Stimulated activated CD4-positive, alpha-beta T cell treated with anti-CD3 and anti-CD28 coated beads, Interleukin-4, amount 100 ng/mL, for 24 hours (primary cell): Measurements from ENCODE around the gene TECR.

ENCODE experiments used
- DNase-seq: peaks from one replicate; pipeline ENCODE4 v3.0.0-alpha.2; 2020

The TECR gene

DNA sequence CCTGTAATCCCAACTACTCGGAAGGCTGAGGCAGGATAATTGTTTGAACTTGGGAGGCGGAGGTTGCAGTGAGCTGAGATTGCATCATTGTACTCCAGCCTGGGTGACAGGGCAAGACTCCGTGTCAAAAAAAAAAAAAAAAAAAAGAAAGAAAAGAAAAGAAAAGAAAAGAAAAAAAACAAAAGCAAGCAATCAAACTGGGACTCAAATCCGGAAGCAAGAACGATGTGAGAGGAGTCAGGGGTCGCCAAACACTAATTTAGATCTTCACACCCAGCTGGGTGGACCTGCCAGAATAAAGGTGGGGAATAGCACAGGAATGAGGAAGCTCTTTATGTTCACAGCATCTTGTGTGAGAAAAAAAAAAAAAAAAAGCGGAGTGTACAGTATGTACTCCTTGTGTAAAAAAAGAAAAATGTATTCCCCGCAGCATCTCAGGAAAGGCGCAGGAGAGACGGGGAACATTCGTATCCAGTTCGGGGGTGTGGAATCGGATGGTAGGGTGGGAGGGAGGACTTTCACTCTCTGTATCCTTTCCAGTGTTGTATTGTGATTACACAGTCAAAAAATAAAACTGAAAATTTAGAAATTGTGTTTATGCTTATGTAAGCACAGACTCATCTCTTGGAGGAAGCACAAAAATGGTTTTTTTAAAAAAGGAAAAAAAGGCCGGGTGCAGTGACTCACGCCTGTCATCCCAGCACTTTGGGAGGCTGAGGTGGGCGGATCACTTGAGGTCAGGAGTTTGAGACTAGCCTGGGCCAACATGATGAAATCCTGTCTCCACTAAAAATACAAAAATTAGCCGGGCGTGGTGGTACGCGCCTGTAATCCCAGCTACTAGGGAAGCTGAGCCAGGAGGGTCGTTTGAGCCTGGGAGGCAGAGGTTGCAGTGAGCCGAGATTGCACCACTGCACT, 18.8 kb upstream of the TECR start:
- DNase-seq: no peak

DNA sequence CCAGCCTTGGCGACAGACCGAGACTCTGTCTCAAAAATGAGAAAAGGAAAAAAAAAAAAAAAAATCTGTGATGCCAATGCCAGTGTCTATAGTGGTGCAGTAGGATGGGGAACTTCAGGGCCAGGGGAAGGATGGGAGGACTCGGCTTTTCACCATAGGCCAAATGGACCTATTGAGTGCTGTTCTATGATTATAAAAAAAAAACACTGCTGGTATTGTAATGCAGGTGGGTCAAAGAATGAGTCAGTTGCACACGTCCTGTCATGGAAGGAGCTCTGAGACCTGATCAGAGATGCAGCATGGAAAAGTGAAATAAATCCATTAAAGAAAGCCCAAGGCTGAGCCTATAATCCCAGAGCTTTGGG, 18.2 kb upstream of the TECR start:
- no peak for DNase-seq

DNA sequence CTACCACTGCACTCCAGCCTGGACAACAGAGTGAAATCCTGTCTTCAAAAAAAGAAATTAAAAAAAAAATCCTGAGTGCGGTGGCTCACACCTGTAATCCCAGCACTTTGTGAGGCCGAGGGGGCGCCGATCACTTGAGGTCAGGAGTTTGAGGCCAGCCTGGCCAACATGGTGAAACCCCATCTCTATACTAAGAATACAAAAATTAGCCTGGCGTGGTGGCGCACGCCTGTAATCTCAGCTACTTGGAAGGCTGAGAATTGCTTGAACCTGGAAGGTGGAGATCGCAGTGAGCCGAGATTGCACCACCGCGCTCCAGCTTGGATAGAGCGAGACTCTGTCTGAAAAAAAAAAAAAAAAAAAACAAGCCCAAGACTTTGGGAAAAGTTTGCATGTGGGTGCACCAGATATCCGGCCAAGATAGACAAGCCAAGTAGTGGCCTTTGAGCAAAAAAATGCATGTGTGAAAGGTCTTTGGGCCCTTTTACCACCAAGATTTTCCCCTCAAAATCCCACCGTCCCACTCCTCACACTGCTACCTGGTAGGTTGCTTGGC, 16.9 kb upstream of the TECR start:
- no peak for DNase-seq

GRCh38 chr19:14514215-14514863, 15.1 kb upstream of the TECR start:
- no peak for DNase-seq

GRCh38 chr19:14515501-14516047, 13.8 kb upstream of the TECR start:
- no peak for DNase-seq

GRCh38 chr19:14516048-14516534, 13.3 kb upstream of the TECR start:
- no peak for DNase-seq

GRCh38 chr19:14516746-14517438, 12.5 kb upstream of the TECR start:
- peak; percentile 25 for DNase-seq

DNA sequence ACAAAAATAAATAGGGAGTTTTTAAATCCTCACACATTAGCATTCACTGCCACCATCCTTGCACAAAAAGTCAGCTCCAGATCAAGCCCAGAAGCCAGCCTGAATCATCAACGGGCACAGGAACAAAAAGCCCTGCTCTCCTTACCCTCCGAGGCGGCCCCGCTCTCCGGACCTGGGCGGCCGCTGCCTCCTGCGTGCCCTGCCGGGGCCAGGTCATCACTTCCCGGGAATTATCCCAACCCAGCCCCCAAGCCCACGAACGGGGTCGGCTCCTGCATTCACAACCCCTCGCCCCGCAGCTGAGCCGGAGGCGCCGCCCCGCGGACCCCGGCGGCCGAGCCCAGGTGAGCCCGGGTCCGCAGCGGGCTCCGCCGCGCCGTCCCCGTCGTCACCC, 12.0 kb upstream of the TECR start:
- no peak for DNase-seq

DNA sequence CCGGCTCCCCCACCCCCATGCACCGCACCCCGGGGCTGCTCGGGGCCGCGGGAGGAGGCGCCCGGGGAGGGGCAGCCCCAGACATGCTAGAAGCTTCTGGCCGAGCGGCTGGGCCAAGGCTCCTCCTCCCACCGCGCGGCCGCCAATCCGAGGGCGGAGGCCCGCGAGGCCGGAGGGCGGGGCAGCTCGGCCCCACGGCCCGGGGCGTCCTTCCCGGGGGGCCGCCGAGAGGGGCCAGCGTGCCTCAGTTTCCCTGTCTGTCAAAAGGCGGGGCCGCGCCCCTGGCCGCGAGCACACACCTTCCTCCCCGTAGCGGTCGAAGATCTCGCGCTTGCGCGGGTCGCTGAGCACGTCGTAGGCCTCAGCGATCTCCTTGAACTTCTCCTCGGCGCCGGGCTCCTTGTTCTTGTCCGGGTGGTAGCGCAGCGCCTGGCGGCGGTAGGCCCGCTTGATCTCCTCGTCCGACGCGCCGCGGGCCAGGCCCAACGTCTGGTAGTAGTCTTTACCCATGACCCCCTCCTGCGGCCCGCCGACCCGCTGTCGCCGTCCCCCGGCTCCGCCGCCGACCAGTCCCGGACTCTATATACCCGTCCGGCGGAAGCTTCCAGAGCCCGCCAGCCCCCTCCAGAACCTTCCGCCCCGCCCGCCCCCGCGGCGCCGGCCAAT, 11.4 kb upstream of the TECR start, which contains the start of gene DNAJB1:
Gene DNAJB1 (minus strand): TSS at position 558 of the 666 bp plus-strand sequence. CDS start 48 bp downstream, at position 510.
- DNase-seq: peak; percentile 63

DNA sequence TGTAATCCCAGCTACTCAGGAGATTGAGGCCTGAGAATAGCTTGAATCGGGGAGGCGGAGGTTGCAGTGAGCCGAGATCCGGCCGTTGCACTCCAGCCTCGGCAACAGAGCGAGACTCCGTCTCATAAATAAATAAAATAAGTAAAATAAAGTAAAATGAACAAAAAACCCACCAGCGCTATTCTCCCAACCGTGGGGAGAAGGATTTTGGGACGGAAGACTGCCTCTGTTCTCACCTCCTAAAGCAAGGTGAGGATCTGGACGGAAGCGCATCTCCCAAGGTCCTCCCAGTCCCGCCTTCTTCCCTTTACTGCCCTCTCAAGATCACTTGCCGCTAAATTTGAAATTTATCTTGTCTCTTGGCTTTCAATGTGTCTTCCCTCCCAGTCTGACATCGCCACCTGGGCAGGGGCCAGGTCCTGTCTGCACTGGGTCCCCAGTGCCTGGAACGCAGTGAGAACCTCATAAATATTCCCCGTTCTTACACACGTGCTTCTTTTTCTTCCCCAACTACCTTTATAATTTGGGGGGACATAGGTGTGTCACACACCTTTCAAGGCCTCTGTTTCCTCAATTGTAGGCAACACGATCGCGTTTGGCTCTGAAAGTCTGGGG, 10.0 kb upstream of the TECR start:
- no peak for DNase-seq

DNA sequence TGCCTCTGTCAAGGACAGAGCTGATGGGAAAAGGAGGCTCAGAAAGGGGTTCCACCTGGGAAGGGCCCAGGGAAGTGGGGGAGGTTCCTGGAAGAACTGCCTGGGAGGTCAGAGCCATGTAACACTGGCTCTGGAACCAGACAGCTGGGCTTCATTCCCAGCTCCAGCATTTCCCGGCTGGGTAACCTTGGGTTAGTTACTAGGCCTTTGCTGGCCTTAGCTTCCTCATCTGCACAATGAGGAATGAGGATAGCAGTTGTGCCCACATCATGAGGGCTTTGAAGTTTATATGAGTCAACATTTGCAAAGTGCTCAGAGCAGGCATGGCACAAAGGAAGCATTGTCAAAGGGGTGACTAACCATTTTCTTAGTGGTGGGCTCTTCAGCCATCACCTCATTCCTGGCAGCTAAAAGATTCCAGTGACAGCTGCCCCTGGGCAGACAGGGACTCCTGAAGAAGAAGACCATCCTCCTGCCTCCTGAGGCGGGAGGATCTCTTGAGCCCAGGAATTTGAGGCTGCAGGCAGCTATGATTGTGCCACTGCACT, 9.5 kb upstream of the TECR start:
- peak; percentile 40 for DNase-seq

DNA sequence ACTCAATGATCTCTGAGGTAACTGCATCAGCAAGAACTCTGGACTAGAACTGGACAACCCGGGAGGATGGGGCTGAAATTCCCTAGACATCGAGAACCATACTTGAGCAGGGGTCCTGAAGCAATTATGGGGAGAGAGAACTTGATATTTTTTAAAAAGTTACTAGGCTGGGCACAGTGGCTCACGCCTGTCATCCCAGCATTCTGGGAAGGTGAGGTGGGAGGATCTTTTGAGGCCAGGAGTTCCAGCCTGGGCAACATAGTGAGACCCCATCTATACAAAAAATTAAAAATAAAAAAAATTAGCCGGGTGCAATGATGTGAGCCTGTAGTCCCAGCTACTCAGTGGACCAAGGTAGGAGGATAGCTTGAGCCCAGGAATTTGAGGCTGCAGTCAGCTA, 8.9 kb upstream of the TECR start:
- DNase-seq: no peak

DNA sequence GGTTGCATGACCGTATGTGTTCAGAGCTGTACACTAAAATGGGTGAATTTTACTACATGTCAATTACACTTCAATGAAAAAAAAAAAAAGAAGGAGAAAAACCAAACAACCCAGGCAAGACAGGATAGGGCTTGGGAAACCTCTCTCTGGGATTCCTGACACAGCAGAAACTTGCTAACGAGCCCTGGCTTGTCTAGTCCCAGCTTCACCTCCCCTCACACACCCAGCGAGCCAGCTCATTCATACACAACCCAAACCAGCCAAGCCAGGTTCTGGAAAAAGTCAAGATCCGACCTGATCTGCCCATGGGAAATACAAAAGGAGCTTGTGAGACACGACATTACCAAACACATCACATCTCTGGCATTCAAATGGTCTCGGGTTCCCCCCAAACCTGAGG, 3.7 kb upstream of the TECR start:
- DNase-seq: no peak

DNA sequence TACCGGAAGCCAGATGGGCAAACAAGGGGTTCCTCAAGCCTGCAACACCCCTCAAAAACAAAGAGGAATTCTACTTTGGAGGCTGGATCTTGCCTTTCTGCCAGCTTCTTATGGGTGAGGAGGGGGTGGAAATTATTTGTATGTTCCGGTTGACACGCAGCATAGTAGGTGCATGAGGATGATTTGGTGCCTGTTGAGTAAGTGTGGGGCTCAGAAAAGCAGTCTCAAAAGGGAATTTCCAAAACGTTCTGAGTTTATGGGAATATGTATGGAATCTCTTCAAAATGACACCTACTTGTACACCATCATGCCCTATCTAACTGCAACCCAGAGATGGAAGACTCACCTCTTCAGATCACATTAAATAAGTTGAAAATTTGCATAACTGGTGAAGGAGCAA, 3.0 kb upstream of the TECR start:
- no peak for DNase-seq

GRCh38 chr19:14528419-14529253, 758 bp upstream of the TECR start:
- DNase-seq: no peak

DNA sequence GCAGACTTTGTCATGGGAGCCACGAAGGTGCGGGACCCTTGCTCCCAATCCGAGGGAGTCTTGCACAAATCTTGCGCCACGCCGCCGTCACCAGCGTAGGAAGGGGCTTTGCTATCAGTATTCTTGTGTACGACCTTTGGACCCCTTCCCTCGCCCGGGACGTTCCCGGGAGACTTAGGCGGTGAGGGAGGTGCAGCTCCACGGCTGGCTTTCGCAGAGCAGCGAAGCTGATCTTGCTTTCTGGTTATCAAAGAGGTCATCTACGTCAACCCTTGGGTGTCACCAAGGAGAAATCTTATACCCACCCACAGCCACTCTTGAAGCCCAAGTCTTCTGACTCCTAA, 583 bp downstream of the TECR start:
- no peak for DNase-seq

DNA sequence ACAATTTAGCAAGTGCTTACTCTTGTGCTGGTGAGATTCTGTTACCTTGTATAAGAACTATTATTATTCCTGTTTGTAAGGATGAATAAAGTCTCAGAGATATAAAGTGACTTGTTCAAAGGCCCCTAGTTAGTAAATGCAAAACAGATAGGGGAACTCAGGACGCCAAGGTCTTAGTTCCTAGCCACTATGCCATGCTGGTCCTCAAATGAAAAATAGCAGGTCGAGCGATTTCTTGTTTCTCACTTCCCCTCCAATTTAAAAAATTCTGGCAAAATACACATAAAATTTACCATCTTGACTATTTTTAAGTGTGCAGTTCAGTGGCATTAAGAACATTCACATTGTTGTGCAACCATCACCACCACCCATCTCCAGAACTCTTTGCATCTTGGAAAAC, 1.1 kb downstream of the TECR start:
- DNase-seq: no peak

GRCh38 chr19:14533450-14533849, 4.1 kb downstream of the TECR start:
- DNase-seq: no peak

DNA sequence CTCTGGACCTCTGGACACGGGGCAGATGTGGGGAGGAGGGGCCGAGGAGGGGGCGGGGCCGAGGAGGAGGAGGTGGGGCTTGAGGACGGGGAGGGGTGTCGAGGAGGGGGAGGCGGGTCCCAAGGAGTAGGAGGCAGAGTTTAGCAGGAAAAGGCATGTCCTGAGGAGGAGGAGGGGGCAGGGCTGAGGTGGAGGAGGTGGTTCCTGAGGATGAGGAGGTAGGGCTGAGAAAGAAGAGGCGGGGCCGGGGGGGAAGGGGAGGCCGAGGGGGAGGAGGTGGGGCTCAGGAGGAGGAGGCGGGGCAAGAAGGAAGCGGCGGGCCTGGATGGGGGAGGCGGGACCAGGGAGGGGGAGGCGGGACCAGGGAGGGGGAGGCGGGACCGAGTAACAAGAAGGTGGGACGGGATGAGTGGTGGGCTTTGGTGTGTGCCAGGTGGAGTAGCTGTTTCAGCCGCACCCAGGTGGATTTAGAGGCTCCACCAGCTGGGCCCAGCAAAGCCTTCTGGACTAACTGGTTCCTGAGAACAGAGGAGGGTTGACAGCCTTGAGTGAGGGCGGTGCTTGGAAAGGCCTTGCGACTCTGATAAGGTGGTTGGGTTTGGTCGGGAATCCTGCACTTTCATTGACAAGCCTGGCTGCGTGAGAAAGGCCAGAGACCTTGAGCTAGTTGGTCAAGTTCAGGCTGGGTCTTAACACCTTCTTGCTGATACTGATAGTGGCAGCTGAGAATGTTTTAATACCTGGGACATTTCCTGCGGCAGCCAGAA, 7.7 kb downstream of the TECR start:
- peak; percentile 32 for DNase-seq
